ENCODE results near the gene MBD5. TPM values are rescaled to one million over a fixed set of nuclear protein-coding genes. Genes with fewer than 3 reads are reported as not detected.

The MBD5 gene
- total and polyA plus RNA-seq, 8 donors = 32.5 to 58.0 (median 43.5) TPM

GRCh38 chr2:148531235-148531634 is 510.3 kb downstream of the MBD5 start:
- Histone ChIP-seq H3K4me3 (no peak overlapping the region), H3K9me3 (no peaks in the 10 kb centered on the region), H3K27ac (no peak overlapping the region), H3K36me3 (no peaks in the 10 kb centered on the region), H3K27me3 (peaks cover 0 to 8% of the 10 kb centered on the region in 2 donors), H3K4me1 (peaks cover 0 to 2% of the 10 kb centered on the region in 2 donors)
- TF ChIP-seq CTCF (IDR thresholded peaks at IDR 0.05) = no peak
- DNase-seq (no peak), ATAC-seq (no peak)
- intact Hi-C loops (cut with DNase I) = no loop called here

GRCh38 chr2:148531669-148532428 is 511.0 kb downstream of the MBD5 start:
- intact Hi-C loops (cut with DNase I) = no loop called here
- Histone ChIP-seq H3K36me3 (no peaks in the 10 kb centered on the region), H3K27ac (no peak overlapping the region), H3K27me3 (peaks cover 0 to 8% of the 10 kb centered on the region in 2 donors), H3K4me3 (no peak overlapping the region), H3K4me1 (peaks cover 0 to 2% of the 10 kb centered on the region in 2 donors), H3K9me3 (no peaks in the 10 kb centered on the region)
- DNase-seq (no peak), ATAC-seq (no peak)
- TF ChIP-seq CTCF (IDR thresholded peaks at IDR 0.05) = no peak

DNA sequence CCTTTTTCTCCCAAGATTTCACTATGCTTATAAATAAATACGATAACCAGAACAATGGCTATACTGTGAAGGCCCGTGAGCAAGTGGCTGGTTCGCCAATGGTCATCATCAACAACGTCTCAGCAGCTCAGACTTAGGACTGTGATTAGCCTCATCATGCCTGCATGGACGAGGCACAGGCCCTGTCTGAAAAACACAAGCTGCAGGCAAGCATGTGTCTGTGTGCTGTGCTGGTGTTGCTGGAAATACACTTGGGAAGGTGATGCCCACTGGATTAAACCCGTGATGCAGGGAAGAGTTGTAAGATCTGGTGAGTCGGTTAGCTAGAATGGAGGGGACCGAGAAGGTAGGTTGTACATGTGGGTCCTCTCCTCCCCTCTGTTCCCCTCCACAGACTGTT is 512.1 kb downstream of the MBD5 start:
- Histone ChIP-seq H3K9me3 (no peaks in the 10 kb centered on the region), H3K4me3 (no peak overlapping the region), H3K4me1 (peaks cover 0 to 2% of the 10 kb centered on the region in 2 donors), H3K27me3 (peaks cover 0 to 8% of the 10 kb centered on the region in 2 donors), H3K27ac (no peak overlapping the region), H3K36me3 (no peaks in the 10 kb centered on the region)
- no peak for TF ChIP-seq CTCF (IDR thresholded peaks at IDR 0.05)
- intact Hi-C loops (cut with DNase I) = no loop called here
- no peak for DNase-seq
- ATAC-seq = no peak

DNA sequence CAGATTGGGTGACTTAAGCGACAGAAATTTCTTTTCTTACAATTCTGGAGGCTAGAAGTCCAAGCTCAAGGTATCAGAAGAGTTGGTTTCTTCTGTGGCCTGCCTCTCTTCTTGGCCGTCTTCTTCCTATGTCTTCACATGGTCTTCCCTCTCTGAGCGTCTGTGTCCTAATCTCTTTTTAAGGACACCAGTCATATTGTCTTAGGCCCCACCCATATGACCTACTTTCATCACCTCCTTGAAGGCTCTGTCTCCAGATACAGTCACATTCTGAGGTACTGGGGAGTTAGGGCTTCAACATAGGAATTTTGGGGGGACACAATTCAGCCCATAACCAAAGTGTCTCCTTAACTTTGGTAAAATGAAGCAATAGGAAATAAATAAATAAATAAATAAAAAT is 512.8 kb downstream of the MBD5 start:
- intact Hi-C loops (cut with DNase I) = no loop called here
- no peak overlapping the region for H3K4me3 ChIP-seq
- no peaks in the 10 kb centered on the region for H3K9me3 ChIP-seq
- peaks cover 0 to 8% of the 10 kb centered on the region in 2 donors for H3K27me3 ChIP-seq
- no peak for TF ChIP-seq CTCF (IDR thresholded peaks at IDR 0.05)
- peaks cover 0 to 2% of the 10 kb centered on the region in 2 donors for H3K4me1 ChIP-seq
- ATAC-seq = no peak
- H3K27ac ChIP-seq = no peak overlapping the region
- DNase-seq = no peak
- H3K36me3 ChIP-seq = no peaks in the 10 kb centered on the region

- TF ChIP-seq CTCF (IDR thresholded peaks at IDR 0.05) = no peak
- H3K4me1 ChIP-seq = peaks cover 0 to 2% of the 10 kb centered on the region in 2 donors
- no peak overlapping the region for H3K4me3 ChIP-seq
- peak; percentile 89 for ATAC-seq
- intact Hi-C loops (cut with DNase I) = no loop called here
- peaks cover 0 to 8% of the 10 kb centered on the region in 2 donors for H3K27me3 ChIP-seq
- H3K9me3 ChIP-seq = no peaks in the 10 kb centered on the region
- no peak overlapping the region for H3K27ac ChIP-seq
- no peaks in the 10 kb centered on the region for H3K36me3 ChIP-seq
- DNase-seq = peak in 2 of 4 donors; percentile 57 to 66
These were observed 513.7 kb downstream of the MBD5 start for GRCh38 chr2:148534416-148535204.
